HEK293 (cell line): Measurements from ENCODE around the gene KLHDC7A.

ENCODE experiments used
- CTCF ChIA-PET: fragments of 350-600 bp; formaldehyde crosslinking; extraction: SDS; loops from one replicate; lab custom pipeline; 2021; ENCODE audit warnings: antibody characterized with exemption; lab: Yijun Ruan, JAX
- POLR2A ChIA-PET: fragments of 300-600 bp; formaldehyde crosslinking; extraction: SDS; loops from one replicate; lab custom pipeline; 2020; ENCODE audit warnings: antibody characterized with exemption, inconsistent platforms; lab: Yijun Ruan, JAX
- H3K27ac ChIP-seq: fragments of 200-500 bp; sonication (Bioruptor generic); 2 replicates; pipeline ENCODE4 v1.5.1; 2014; ENCODE audit warnings: low read depth, low read length, control low read depth, inconsistent platforms; ENCODE audit errors: extremely low read depth
- H3K36me3 ChIP-seq, 2 experiments: fragments of 200-500 bp in 1 of 2; sonication (Bioruptor generic) in 1 of 2; 1 replicate in 1 of 2; 2 replicates in 1 of 2; pipeline ENCODE4 v1.5.1; 2014 to 2017; ENCODE audit warnings: inconsistent platforms in 2 of 2, low read length in 2 of 2; ENCODE audit not compliant: control insufficient read depth in 2 of 2, insufficient read depth in 1 of 2
- H3K4me1 ChIP-seq: fragments of 200-500 bp; sonication (Bioruptor generic); 2 replicates; pipeline ENCODE4 v1.5.1; 2014; ENCODE audit warnings: mild to moderate bottlenecking, low read length, inconsistent platforms; ENCODE audit not compliant: control insufficient read depth, insufficient read depth
- H3K4me3 ChIP-seq: 2 replicates; pipeline ENCODE4 v1.5.1; 2011; ENCODE audit warnings: low read depth, mild to moderate bottlenecking, control low read depth, low read length, moderate library complexity
- H3K9me3 ChIP-seq: fragments of 200-500 bp; sonication (Bioruptor generic); 2 replicates; pipeline ENCODE4 v1.5.1; 2014; ENCODE audit warnings: low read depth, low read length, inconsistent platforms; ENCODE audit not compliant: control insufficient read depth, insufficient read depth
- KLF16 ChIP-seq: fragments of 450-650 bp; formaldehyde crosslinking; IDR thresholded peaks from 2 replicates; pipeline ENCODE4 v1.5.1; 2017; ENCODE audit warnings: missing biosample characterization, missing genetic modification characterization
- KLF17 ChIP-seq: fragments of 450-650 bp; formaldehyde crosslinking; IDR thresholded peaks from 2 replicates; pipeline ENCODE4 v1.5.1; 2016; ENCODE audit warnings: missing biosample characterization, missing genetic modification characterization
- KLF8 ChIP-seq: fragments of 450-650 bp; formaldehyde crosslinking; IDR thresholded peaks from 2 replicates; pipeline ENCODE4 v1.5.1; 2016; ENCODE audit warnings: missing biosample characterization, missing genetic modification characterization
- MYNN ChIP-seq: fragments of 450-650 bp; formaldehyde crosslinking; IDR thresholded peaks from 2 replicates; pipeline ENCODE4 v1.5.1; 2016; ENCODE audit warnings: missing biosample characterization, missing genetic modification characterization, borderline replicate concordance
- WT1 ChIP-seq: fragments of 450-650 bp; formaldehyde crosslinking; IDR thresholded peaks from 2 replicates; pipeline ENCODE4 v1.5.1; 2016; ENCODE audit warnings: missing biosample characterization, missing genetic modification characterization
- YY1 ChIP-seq: fragments of 450-650 bp; formaldehyde crosslinking; IDR thresholded peaks from 2 replicates; pipeline ENCODE4 v1.5.1; 2018; ENCODE audit warnings: missing biosample characterization, missing genetic modification characterization
- ZBTB11 ChIP-seq: fragments of 450-650 bp; formaldehyde crosslinking; conservative IDR thresholded peaks from 2 replicates; pipeline ENCODE4 v1.5.1; 2016; ENCODE audit warnings: low read depth, missing biosample characterization, missing genetic modification characterization
- ZBTB6 ChIP-seq: fragments of 450-650 bp; formaldehyde crosslinking; IDR thresholded peaks from 2 replicates; pipeline ENCODE4 v1.5.1; 2017; ENCODE audit warnings: missing biosample characterization, missing genetic modification characterization
- ZFP37 ChIP-seq: fragments of 450-650 bp; formaldehyde crosslinking; IDR thresholded peaks from 2 replicates; pipeline ENCODE4 v1.5.1; 2016; ENCODE audit warnings: missing biosample characterization, missing genetic modification characterization
- ZNF148 ChIP-seq: fragments of 450-650 bp; formaldehyde crosslinking; IDR thresholded peaks from 2 replicates; pipeline ENCODE4 v1.5.0; 2017; ENCODE audit warnings: missing biosample characterization, missing genetic modification characterization, borderline replicate concordance
- ZNF169 ChIP-seq: fragments of 450-650 bp; formaldehyde crosslinking; IDR thresholded peaks from 2 replicates; pipeline ENCODE4 v1.5.1; 2016; ENCODE audit warnings: missing biosample characterization, missing genetic modification characterization
- ZNF175 ChIP-seq: fragments of 450-650 bp; formaldehyde crosslinking; IDR thresholded peaks from 2 replicates; pipeline ENCODE4 v1.5.1; 2016; ENCODE audit warnings: missing biosample characterization, missing genetic modification characterization
- ZNF274 ChIP-seq, 2 experiments: fragments of 200-500 bp in 1 of 2; fragments of 450-650 bp in 1 of 2; sonication (Bioruptor generic) in 1 of 2; formaldehyde crosslinking in 1 of 2; IDR thresholded peaks; 2 replicates each; pipeline versions ENCODE4 v1.5.1 to v1.6.1; 2014 to 2016; ENCODE audit warnings: borderline replicate concordance in 1 of 2, inconsistent platforms in 1 of 2, low read length in 1 of 2, missing biosample characterization in 1 of 2, missing genetic modification characterization in 1 of 2
- ZNF473 ChIP-seq: fragments of 450-650 bp; formaldehyde crosslinking; IDR thresholded peaks from 2 replicates; pipeline ENCODE4 v1.5.1; 2017; ENCODE audit warnings: missing biosample characterization, missing genetic modification characterization
- ZNF549 ChIP-seq: fragments of 450-650 bp; IDR thresholded peaks from 2 replicates; pipeline ENCODE4 v1.5.1; 2018; ENCODE audit warnings: missing biosample characterization, missing genetic modification characterization, mild to moderate bottlenecking, inconsistent platforms, moderate library complexity
- ZNF624 ChIP-seq: fragments of 450-650 bp; formaldehyde crosslinking; IDR thresholded peaks from 2 replicates; pipeline ENCODE4 v1.5.1; 2017; ENCODE audit warnings: missing biosample characterization, missing genetic modification characterization
- ZNF645 ChIP-seq: fragments of 450-650 bp; formaldehyde crosslinking; IDR thresholded peaks from 2 replicates; pipeline ENCODE4; 2016; ENCODE audit warnings: missing biosample characterization, missing genetic modification characterization
- ZNF654 ChIP-seq: fragments of 450-650 bp; formaldehyde crosslinking; IDR thresholded peaks from 2 replicates; pipeline ENCODE4 v1.5.1; 2016; ENCODE audit warnings: low read depth, missing biosample characterization, missing genetic modification characterization
- ZNF670 ChIP-seq: fragments of 450-650 bp; formaldehyde crosslinking; IDR thresholded peaks from 2 replicates; pipeline ENCODE4 v1.5.1; 2016; ENCODE audit warnings: missing biosample characterization, missing genetic modification characterization, low read depth
- ZNF704 ChIP-seq: fragments of 450-650 bp; formaldehyde crosslinking; IDR thresholded peaks from 2 replicates; pipeline ENCODE4 v1.5.1; 2016; ENCODE audit warnings: missing biosample characterization, missing genetic modification characterization
- ZNF747 ChIP-seq: fragments of 450-650 bp; formaldehyde crosslinking; IDR thresholded peaks from 2 replicates; pipeline ENCODE4 v1.5.1; 2016; ENCODE audit warnings: missing biosample characterization, missing genetic modification characterization
- ZSCAN4 ChIP-seq: fragments of 450-650 bp; formaldehyde crosslinking; IDR thresholded peaks from 2 replicates; pipeline ENCODE4 v1.5.1; 2017; ENCODE audit warnings: missing biosample characterization, missing genetic modification characterization

KLHDC7A gene

GRCh38 chr1:18448889-18449288 is 31.8 kb upstream of the KLHDC7A start:
- Histone ChIP-seq H3K36me3 (no peaks in the 10 kb centered on the region), H3K4me3 (no peak overlapping the region), H3K9me3 (no peaks in the 10 kb centered on the region), H3K27ac (no peak overlapping the region), H3K4me1 (no peaks in the 10 kb centered on the region)
- TF ChIP-seq ZFP37 (tag by site-specific recombination) (no peak), MYNN (tag by site-specific recombination) (no peak), ZNF274 (IDR thresholded peaks at IDR 0.05; ENCODE audit: low read length) (no peak), ZNF274 (tag by site-specific recombination; IDR thresholded peaks at IDR 0.05; ENCODE audit: borderline replicate concordance) (no peak), ZNF747 (tag by site-specific recombination) (no peak), ZNF473 (tag by site-specific recombination) (no peak), ZSCAN4 (tag by site-specific recombination) (no peak), ZNF549 (tag by site-specific recombination) (no peak), WT1 (tag by site-specific recombination) (no peak), YY1 (tag by site-specific recombination) (no peak), KLF16 (tag by site-specific recombination) (no peak), ZNF624 (no peak), ZNF175 (tag by site-specific recombination) (no peak), KLF17 (tag by site-specific recombination) (no peak), ZNF169 (tag by site-specific recombination) (no peak), ZNF148 (tag by site-specific recombination) (no peak), ZNF654 (tag by site-specific recombination) (no peak), ZBTB11 (tag by site-specific recombination) (no peak), ZNF670 (tag by site-specific recombination) (no peak)
- POLR2A ChIA-PET, result no interaction called here
- CTCF ChIA-PET, result interaction anchor here (0.6 kb wide), 1 partner anchor 285 kb away, joined by 3 read pairs; no protein-coding TSS in a partner anchor

- H3K4me1 ChIP-seq, result no peaks in the 10 kb centered on the region
- TF ChIP-seq ZNF704, result no peak
- TF ChIP-seq ZNF645, result no peak
- TF ChIP-seq ZBTB6, result no peak
- TF ChIP-seq KLF8 (tag by site-specific recombination), result no peak
- H3K36me3 ChIP-seq, result no peaks in the 10 kb centered on the region
- POLR2A ChIA-PET, result no interaction called here
- H3K4me3 ChIP-seq, result no peak overlapping the region
- no peak overlapping the region for H3K27ac ChIP-seq
- H3K9me3 ChIP-seq, result no peaks in the 10 kb centered on the region
- CTCF ChIA-PET, result no interaction called here
Observed at GRCh38 chr1:18452550-18452949, 28.2 kb upstream of the KLHDC7A start.
